ENCODE results near the gene C20orf141.
"Not testable (repeated sequence)": the region's sequence is repeated elsewhere in the genome, so short reads cannot be mapped to it uniquely, and the experiment has no call there.

C20orf141 gene

DNA sequence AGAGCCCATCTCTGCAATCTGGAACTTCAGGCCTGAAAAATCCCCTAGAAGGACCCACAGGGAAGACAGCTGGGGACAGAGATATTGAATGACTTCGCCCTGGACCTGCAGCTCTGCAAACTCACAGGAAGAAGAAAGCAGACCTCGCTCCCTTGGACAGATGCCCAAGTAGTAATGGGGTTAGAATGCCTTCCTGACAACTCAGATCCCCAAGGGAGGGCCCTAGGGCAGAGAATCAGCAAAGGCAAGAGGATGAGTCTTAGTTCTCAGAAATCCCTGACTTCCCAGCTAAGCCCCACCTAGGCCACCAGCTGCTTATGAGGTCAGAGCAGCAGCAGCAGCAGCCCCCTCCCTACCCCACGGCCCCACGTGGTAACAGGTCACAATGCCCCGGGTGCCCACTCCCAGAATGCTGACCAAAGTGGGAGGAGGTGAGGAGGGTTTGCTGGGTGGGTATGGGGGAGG is at the start of gene C20orf141:
C20orf141 (plus strand) TSS at position 401 of the 465 bp plus-strand sequence. CDS start 198 bp downstream, outside the sequence.
- Histone ChIP-seq H4K20me1 (ENCODE audit: low read depth, low read length) (no peaks in the 10 kb centered on the region), H3K27me3 (ENCODE audit: low read length) (no peaks in the 10 kb centered on the region), H3K27ac (ENCODE audit: low read depth, low read length) (no peak within 1 kb of the TSS), H3K79me2 (ENCODE audit: insufficient read depth, low read length) (no peaks in the 10 kb centered on the region), H3K9ac (ENCODE audit: low read length) (no peak within 1 kb of the TSS), H2AFZ (ENCODE audit: low read depth, low read length, severe bottlenecking) (no peak within 1 kb of the TSS), H3K9me2 (replicated peaks; ENCODE audit: insufficient read depth, low read length) (no peaks in the 10 kb centered on the region), H3K9me3 (ENCODE audit: insufficient read depth, low read length) (no peaks in the 10 kb centered on the region), H3K4me3 (ENCODE audit: insufficient read depth, low read length, poor library complexity, severe bottlenecking) (no peak within 1 kb of the TSS), H3K36me3 (ENCODE audit: low read length) (no peaks in the 10 kb centered on the region), H3K4me2 (ENCODE audit: low read depth, low read length, poor library complexity, severe bottlenecking) (no peak within 1 kb of the TSS), H3F3A (ENCODE audit: insufficient read depth) (no peaks in the 10 kb centered on the region)
- no peak for TF ChIP-seq EZH2phosphoT487 (conservative IDR thresholded peaks at IDR 0.05; ENCODE audit: low read length)
- TF ChIP-seq, protein P1, sequence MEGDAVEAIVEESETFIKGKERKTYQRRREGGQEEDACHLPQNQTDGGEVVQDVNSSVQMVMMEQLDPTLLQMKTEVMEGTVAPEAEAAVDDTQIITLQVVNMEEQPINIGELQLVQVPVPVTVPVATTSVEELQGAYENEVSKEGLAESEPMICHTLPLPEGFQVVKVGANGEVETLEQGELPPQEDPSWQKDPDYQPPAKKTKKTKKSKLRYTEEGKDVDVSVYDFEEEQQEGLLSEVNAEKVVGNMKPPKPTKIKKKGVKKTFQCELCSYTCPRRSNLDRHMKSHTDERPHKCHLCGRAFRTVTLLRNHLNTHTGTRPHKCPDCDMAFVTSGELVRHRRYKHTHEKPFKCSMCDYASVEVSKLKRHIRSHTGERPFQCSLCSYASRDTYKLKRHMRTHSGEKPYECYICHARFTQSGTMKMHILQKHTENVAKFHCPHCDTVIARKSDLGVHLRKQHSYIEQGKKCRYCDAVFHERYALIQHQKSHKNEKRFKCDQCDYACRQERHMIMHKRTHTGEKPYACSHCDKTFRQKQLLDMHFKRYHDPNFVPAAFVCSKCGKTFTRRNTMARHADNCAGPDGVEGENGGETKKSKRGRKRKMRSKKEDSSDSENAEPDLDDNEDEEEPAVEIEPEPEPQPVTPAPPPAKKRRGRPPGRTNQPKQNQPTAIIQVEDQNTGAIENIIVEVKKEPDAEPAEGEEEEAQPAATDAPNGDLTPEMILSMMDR (IDR thresholded peaks at IDR 0.05; ENCODE audit: insufficient read depth, low read length, poor library complexity, severe bottlenecking) = no peak

DNA sequence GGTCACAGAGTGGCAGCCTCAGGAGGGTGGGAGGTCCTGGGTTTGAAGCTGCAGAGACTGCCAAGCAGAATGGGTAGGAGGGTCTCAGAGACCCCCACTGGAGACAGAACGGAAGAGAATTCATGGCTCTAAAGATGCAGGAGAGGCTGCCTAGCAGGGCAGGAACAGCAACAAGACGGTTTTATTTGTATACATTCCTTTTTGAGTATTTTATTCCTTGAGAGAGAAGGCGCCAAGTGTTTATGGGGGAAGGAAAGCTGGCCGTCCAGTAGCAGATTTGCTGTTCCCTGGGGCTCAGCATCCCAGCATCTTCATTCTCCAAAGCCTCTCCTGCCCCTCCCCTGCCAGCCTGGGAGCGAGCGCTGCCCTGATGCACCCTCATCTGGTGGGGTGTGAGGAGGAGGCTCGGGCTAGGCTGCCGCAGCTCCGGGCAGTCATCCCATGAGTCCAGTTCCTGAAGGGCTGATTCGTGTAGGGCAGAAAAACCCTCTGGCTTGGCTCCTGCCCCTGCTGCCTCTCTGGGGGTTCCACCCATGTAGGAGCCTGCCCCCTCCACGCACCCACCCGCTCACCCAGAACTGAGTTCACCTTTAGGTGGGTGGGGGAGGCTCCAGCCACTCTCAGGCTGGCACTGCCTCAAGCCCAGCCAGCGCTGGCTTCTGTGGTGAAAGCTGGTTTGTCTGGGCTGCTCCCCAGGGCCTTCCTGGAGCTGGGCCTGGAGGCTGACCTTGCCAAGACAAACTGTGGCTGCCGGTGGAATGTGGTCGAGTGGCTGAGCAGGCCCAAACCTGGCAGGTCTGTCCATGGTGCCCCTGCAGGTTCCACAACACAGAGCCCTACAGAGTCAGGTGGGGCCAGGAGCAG is 46.8 kb upstream of the C20orf141 start:
- H3K4me2 ChIP-seq (ENCODE audit: low read depth, low read length, poor library complexity, severe bottlenecking) = no peak overlapping the region
- no peak overlapping the region for H3K9ac ChIP-seq (ENCODE audit: low read length)
- no peaks in the 10 kb centered on the region for H4K20me1 ChIP-seq (ENCODE audit: low read depth, low read length)
- no peaks in the 10 kb centered on the region for H3K36me3 ChIP-seq (ENCODE audit: low read length)
- H3K9me2 ChIP-seq (replicated peaks; ENCODE audit: insufficient read depth, low read length) = no peaks in the 10 kb centered on the region
- H3F3A ChIP-seq (ENCODE audit: insufficient read depth) = no peaks in the 10 kb centered on the region
- H3K27ac ChIP-seq (ENCODE audit: low read depth, low read length) = no peak overlapping the region
- no peaks in the 10 kb centered on the region for H3K79me2 ChIP-seq (ENCODE audit: insufficient read depth, low read length)
- TF ChIP-seq EZH2phosphoT487 (conservative IDR thresholded peaks at IDR 0.05; ENCODE audit: low read length) = no peak
- TF ChIP-seq, protein P1 (IDR thresholded peaks at IDR 0.05; ENCODE audit: insufficient read depth, low read length, poor library complexity, severe bottlenecking) = no peak
- H3K27me3 ChIP-seq (ENCODE audit: low read length) = peaks cover 3% of the 10 kb centered on the region; the same call in 1 of the 2 replicates
- H3K9me3 ChIP-seq (ENCODE audit: insufficient read depth, low read length) = no peaks in the 10 kb centered on the region
- no peak overlapping the region for H3K4me3 ChIP-seq (ENCODE audit: insufficient read depth, low read length, poor library complexity, severe bottlenecking)
- no peak overlapping the region for H2AFZ ChIP-seq (ENCODE audit: low read depth, low read length, severe bottlenecking)

- Histone ChIP-seq H3K27me3 (ENCODE audit: low read length) (peaks cover 3% of the 10 kb centered on the region; the same call in 1 of the 2 replicates), H3K27ac (ENCODE audit: low read depth, low read length) (no peak overlapping the region), H2AFZ (ENCODE audit: low read depth, low read length, severe bottlenecking) (no peak overlapping the region), H3K9ac (ENCODE audit: low read length) (no peak overlapping the region), H3K9me2 (replicated peaks; ENCODE audit: insufficient read depth, low read length) (no peaks in the 10 kb centered on the region), H3F3A (ENCODE audit: insufficient read depth) (no peaks in the 10 kb centered on the region), H4K20me1 (ENCODE audit: low read depth, low read length) (no peaks in the 10 kb centered on the region), H3K9me3 (ENCODE audit: insufficient read depth, low read length) (no peaks in the 10 kb centered on the region), H3K79me2 (ENCODE audit: insufficient read depth, low read length) (no peaks in the 10 kb centered on the region), H3K36me3 (ENCODE audit: low read length) (no peaks in the 10 kb centered on the region), H3K4me3 (ENCODE audit: insufficient read depth, low read length, poor library complexity, severe bottlenecking) (no peak overlapping the region), H3K4me2 (ENCODE audit: low read depth, low read length, poor library complexity, severe bottlenecking) (no peak overlapping the region)
- no peak for TF ChIP-seq EZH2phosphoT487 (conservative IDR thresholded peaks at IDR 0.05; ENCODE audit: low read length)
- TF ChIP-seq, protein P1 (IDR thresholded peaks at IDR 0.05; ENCODE audit: insufficient read depth, low read length, poor library complexity, severe bottlenecking) = no peak
Measured at GRCh38 chr20:2768632-2769015, 46.2 kb upstream of the C20orf141 start.

DNA sequence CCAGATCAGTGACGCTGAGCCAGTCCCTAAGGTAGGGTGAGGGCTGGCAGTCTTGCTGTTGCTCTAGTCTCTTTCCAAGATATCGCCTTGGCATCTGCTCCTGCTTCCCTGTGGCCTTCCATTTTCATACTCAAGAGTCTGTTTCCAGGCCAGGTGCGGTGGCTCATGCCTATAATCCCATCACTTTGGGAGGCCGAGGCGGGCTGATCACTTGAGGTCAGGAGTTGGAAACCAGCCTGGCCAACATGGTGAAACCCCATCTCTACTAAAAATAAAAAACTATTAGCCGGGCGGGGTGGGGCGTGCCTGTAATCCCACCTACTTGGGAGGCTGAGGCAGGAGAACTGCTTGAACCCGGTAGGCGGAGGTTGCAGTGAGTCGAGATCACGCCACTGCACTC is 44.7 kb upstream of the C20orf141 start:
- H2AFZ ChIP-seq (ENCODE audit: low read depth, low read length, severe bottlenecking); H3K9me2 ChIP-seq (replicated peaks; ENCODE audit: insufficient read depth, low read length); H3K9ac ChIP-seq (ENCODE audit: low read length); H3K9me3 ChIP-seq (ENCODE audit: insufficient read depth, low read length); H3K4me2 ChIP-seq (ENCODE audit: low read depth, low read length, poor library complexity, severe bottlenecking); H3K36me3 ChIP-seq (ENCODE audit: low read length); H3K79me2 ChIP-seq (ENCODE audit: insufficient read depth, low read length); H4K20me1 ChIP-seq (ENCODE audit: low read depth, low read length); H3K27ac ChIP-seq (ENCODE audit: low read depth, low read length); H3K27me3 ChIP-seq (ENCODE audit: low read length); H3F3A ChIP-seq (ENCODE audit: insufficient read depth); H3K4me3 ChIP-seq (ENCODE audit: insufficient read depth, low read length, poor library complexity, severe bottlenecking): not testable (repeated sequence)
